Stimulated activated CD4-positive, alpha-beta T cell treated with anti-CD3 and anti-CD28 coated beads, Interleukin-1b, Interleukin-23, amount 100 ng/mL, for 4 hours (primary cell): ENCODE measurements around the gene CREBBP.

Experiments used
- DNase-seq, 2 donors: peaks; one replicate each; pipeline ENCODE4 v3.0.0-alpha.2; 2020; ENCODE audit warnings: low read depth in 2 of 2

The CREBBP gene

DNA sequence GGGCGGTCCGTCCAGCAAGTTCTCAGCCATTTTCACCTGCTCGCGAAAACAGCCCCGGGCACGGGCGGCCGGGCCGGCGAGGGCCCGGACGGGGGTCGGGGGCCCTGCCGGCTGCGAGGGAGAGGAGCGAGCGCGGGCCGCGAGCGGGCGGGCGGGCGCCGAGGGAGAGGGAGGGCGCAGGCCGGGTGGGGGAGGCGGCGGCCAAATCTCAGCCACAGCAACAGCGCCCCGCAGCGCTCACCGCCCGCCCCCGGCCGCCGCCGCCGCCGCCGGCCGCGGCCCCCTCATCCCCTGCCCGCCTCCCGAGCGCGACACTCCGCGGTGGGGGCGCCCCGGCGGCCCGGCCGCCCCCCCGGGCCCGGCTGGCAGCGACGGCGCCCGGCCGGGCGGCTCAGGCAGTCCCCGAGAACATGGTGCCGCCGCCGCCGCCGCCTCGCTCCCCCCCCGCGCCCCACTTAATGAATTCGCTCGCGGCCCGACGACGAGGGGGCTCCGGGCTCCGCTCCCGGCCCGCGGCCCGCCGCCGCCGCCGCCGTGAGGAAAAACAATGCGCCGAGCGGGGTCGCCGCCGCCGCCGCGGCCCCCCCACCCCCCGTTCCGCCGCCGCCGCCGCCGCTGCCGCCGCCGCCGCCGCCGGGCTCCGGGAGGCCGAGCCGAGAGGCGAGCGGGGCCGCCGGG lies 487 bp downstream of the CREBBP start:
- DNase-seq = peak; percentile 56 to 64

DNA sequence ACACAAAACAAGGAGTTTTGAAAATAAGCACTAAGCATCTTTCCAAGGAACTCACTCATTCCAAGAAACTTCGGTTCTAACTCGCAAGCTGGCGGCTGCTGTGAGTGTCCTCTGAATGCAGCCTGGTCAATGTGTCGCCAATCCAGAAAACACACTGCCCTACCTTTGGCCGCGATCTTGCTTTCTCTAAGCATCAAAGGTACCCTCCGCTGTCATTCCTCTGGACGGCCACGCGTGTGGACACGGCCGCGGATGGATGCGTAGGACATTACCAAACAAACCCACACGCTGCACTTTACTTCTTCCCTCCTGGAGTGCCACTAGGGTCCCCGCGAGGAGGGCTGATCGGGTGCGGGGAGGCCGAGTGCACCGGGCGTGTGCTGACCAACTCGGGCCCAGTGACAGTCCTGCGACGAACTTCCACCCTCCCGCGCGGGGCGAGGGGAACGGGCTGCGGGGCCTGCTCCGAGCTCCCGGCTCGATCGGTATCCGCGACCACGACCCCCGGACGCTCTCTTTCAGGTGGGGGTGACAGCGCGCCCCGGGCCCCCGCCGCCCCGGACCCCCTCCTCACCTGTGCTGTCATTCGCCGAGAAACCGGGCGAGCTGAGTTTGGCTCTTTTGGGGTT lies 1.1 kb downstream of the CREBBP start:
- DNase-seq = no peak

GRCh38 chr16:3878610-3879009 lies 1.9 kb downstream of the CREBBP start:
- DNase-seq = no peak

DNA sequence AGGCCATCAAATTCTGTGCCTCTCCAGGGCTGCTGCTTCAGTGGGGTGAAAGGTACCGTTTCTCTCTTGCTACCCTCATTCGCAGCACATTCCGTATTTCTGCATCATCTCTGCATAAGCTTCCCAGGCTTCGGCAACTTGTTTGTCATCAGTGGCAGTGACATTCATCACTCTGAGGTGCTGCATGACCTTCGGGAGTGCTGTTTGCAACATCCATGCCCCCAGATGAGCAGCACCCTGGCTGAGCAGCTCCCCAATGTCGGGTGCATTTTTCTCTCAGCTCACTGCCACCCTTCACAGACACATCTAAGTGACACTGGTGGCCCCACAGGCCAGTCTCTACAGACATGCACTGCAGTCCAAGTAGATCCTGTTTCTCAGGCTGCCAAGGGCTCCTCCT lies 3.8 kb downstream of the CREBBP start:
- DNase-seq = no peak

DNA sequence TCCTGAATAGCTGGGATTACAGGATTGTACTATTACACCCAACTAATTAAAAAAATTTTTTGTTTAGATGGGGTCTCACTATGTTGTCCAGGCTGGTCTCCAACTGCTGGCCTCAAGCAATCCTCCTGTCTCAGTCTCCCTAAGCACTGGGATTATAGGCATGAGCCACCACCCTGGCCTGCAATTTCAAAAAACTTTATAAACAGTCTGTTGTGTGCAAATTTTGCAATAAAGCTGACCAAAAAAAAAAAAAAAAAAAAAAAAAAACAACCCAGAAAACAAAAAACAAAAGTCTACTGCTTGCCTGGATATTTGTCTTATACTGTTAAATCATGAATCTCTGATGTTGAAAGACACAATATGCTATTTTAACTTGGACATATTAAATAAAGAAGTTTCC lies 4.4 kb downstream of the CREBBP start:
- DNase-seq = no peak

DNA sequence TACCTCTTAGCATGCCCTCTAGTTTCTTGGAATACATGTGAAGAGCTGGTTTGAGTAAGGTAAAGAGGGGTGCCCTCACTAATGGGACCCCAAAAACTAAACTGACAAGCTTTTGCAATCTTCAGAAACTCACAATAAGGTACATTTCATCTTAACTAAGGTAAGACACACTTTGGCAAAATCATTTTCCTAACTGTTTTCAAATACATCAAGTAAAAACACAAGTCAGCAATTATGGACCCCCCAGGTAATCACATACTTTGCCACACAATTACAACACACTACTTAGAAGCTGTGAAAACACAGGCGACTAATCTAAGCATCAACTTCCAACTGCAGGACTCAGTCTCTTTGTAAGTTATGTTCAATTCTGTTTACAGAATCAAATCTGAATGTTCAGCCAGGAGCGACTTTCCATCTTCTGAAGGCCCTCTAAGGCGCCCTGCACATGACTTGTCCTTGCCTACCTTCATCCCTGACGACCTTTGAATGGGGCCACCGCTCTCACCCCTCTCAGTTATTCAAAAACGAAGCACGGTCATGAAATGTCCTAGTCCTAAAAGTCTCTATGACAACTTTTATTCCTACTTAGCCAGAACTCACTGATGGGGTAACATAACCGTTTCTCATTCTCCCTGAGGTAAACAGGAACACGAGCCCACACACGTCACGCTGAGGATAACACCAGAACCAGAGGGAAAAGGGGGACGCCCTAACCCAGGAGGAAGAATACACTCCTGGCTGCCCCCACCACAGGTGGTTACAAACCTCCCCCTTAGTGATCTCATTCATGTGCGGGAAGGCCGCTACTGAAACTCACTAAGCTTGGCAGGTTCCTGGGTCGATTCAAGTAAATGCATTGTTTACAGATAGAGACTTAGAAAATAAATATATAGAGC lies 5.5 kb downstream of the CREBBP start:
- DNase-seq = no peak

DNA sequence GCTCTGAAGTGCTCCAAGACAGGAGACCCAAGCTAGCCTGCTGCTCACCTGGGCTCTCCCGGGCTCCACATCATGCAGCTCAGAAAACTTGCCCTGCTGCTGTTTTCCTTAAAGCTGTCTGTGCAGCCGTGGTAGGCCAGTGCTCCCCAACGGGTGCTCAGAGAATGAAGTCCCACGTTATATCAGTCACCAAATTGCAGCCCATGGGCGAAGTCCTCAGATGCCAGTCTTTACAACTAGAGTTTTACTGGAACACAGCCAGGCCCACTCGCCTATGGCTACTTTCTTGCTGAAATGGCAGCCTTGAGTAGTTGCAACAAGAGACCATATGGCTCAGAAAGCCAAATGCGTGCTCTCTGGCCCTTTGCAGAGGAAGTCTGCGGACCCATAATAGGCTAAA lies 6.3 kb downstream of the CREBBP start:
- DNase-seq = no peak

- no peak for DNase-seq
Measured at GRCh38 chr16:3873482-3874173, 6.9 kb downstream of the CREBBP start.

DNA sequence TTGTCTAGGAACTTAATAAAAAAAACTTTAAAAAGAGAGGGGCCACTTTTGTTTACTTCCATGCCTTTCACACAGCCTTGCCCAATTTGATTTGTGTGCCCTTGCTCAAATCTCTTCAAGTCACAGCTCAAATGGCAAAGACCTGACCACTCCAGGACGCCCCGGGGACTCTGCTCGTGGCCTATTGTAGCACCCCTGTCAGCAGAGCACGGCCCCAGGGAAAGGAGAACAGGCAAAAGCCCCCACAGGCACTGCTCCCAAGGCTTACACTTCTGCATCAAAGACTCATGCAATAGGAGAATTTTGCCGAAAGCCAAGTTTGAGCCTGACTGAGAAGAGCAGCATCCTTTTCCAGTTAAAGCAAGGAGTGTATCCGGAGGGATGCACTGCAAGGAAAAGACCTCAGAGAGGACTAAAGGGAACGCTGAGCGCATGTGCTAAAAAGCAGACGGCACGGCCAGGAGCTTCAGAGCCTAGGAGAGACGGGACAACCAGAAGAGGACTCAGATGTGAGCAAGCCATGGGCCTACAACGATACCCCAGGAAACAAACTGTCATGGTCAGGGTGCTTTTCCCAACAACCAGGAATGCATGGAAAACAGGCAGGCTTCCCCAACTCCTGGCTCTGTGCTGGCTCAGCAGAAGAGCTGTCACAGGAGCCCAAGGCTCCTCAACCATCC lies 8.2 kb downstream of the CREBBP start:
- DNase-seq = no peak

- DNase-seq = no peak
Measured at GRCh38 chr16:3868967-3869366, 11.5 kb downstream of the CREBBP start.

- no peak for DNase-seq
Measured at GRCh38 chr16:3868556-3868955, 12.0 kb downstream of the CREBBP start.

- no peak for DNase-seq
Measured at GRCh38 chr16:3866703-3867431, 13.6 kb downstream of the CREBBP start.

DNA sequence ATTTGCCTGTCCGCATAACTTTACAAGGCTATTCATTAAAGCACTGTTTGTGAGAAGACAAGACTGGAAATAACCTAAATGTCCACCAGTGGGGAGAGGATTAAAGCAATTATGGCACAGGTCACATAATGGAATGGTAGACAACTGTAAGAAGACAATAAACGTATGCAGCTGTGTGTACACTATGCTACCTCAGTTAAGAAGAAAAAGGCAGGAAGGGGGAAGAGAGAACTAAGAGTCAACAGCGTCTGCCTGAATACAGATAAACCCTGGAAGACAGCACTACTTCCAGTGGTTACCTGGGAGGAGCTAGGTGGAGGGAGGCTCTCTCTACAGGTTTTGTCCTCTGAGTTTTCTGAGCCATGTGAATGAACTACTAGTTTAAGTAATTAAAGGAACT lies 15.3 kb downstream of the CREBBP start:
- no peak for DNase-seq

GRCh38 chr16:3864562-3864961 lies 16.0 kb downstream of the CREBBP start:
- no peak for DNase-seq

GRCh38 chr16:3863587-3863986 lies 16.9 kb downstream of the CREBBP start:
- no peak for DNase-seq

DNA sequence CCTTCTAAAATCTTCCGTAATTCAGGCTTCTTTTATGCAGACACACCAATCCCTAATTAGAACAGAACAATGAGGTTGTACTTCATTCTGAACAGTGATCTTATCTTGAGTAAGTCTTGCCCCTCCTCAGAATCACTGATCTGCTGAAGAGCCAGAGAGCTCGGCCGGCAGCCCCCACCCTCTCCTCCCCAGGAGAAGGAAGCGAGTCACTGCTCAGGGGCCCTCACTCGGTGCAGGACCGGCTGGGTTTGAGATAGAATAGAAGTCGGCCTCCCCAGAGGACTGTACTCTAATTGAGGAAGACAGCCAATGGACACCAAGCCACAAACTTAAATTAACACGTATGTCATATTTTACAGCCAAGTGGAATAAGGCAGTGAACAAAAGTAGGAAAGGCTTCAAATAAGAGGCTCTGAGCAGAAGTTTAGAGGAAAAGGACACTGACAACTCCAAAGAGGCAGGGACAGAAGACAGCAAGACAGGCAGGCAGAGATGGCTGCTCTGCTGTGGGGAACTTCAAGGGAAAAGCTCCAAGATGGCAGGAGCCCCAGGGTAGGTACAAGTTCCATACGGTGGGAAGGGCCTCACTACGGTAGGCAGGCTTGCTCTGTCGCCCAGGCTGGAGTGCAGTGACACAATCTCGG lies 18.6 kb downstream of the CREBBP start:
- DNase-seq = no peak

DNA sequence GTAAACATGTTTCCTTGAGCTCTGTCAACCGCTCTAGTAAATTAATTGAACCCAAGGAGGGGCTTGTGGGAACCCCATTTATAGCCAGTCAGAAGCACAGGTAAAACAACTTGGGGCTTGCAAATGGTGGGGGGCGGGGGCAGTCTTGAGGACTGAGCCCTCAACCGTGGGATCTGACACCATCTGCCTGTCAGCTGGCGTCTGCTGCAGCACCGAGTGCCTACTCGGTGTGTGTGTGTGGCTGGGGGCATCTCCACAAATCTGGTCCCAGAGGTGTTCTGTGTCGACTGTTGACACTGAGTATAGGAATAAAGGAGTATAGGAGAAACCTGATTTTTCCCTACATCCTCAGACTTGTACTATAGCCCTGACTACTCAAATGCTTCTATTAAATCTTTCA lies 20.6 kb downstream of the CREBBP start:
- no peak for DNase-seq

- DNase-seq = no peak
Measured at GRCh38 chr16:3858801-3859200, 21.7 kb downstream of the CREBBP start.

DNA sequence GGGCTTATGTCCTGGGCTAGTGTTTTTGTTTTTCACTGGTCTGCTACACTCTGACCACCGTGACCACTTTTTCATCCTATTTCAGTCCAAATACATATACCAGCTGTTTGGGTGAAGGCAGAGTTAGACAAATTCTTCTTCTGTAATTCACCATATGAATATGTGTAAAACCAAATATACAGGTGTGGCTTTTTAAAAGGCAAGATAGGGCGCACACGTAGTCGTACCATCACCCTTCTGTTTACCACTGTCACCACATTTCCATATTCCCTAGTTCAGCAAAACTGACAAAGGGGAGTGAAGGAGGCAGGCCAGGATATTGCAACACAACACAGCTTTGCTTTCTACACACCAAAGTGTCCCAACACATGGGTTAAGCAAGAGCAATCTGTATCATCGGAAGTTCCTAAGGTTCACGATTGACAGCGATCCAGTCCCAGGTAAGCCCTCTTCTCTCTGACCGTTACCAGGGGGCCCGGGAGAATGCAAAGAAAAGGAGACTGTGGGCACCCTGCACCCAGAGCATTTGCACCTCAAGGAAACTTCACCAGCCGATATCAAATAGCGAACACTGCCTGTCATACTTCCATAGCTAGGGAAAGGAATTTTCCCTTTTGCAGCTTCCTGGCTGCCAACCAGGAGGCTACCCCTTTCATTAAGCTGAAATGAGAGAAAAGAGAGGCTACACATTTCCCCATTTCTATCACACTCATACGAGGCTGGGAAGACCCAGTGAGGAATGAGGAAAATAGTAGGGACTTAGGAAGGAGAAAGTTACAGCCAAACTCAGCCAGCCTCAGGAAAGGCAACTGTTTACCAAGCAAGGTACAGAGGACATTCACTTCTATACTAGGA lies 23.1 kb downstream of the CREBBP start:
- DNase-seq = no peak
